Activated effector memory CD4-positive, alpha-beta T cell treated with Interleukin-2 at 50 U/mL for 16 hours (primary cell): Measurements from ENCODE around the gene MBNL2.
"Not testable (repeated sequence)": the region's sequence is repeated elsewhere in the genome, so short reads cannot be mapped to it uniquely, and the experiment has no call there.

ENCODE experiments used
- DNase-seq: peaks from one replicate; pipeline ENCODE4 v3.0.0-alpha.2; 2020

Gene MBNL2

GRCh38 chr13:97329331-97329730 is 107.2 kb downstream of the MBNL2 start:
- DNase-seq = no peak

GRCh38 chr13:97330448-97330847 is 108.3 kb downstream of the MBNL2 start:
- no peak for DNase-seq

GRCh38 chr13:97332742-97333141 is 110.6 kb downstream of the MBNL2 start:
- DNase-seq = no peak

GRCh38 chr13:97333983-97334382 is 111.8 kb downstream of the MBNL2 start:
- DNase-seq = no peak

- no peak for DNase-seq
Observed at GRCh38 chr13:97334690-97335089, 112.6 kb downstream of the MBNL2 start.

GRCh38 chr13:97335488-97336134 is 113.5 kb downstream of the MBNL2 start:
- no peak for DNase-seq

- DNase-seq = no peak
Observed at GRCh38 chr13:97337985-97338499, 115.9 kb downstream of the MBNL2 start.

GRCh38 chr13:97338571-97338970 is 116.4 kb downstream of the MBNL2 start:
- no peak for DNase-seq

- DNase-seq = no peak
Observed at GRCh38 chr13:97339019-97339987, 117.2 kb downstream of the MBNL2 start.

- no peak for DNase-seq
Observed at GRCh38 chr13:97339988-97340749, 118.0 kb downstream of the MBNL2 start.

GRCh38 chr13:97341135-97341534 is 119.0 kb downstream of the MBNL2 start:
- DNase-seq = no peak

GRCh38 chr13:97342136-97342535 is 120.0 kb downstream of the MBNL2 start:
- DNase-seq = no peak

- DNase-seq = no peak
Observed at GRCh38 chr13:97342936-97343335, 120.8 kb downstream of the MBNL2 start.

- peak; percentile 9 for DNase-seq
Observed at GRCh38 chr13:97344265-97345175, 122.4 kb downstream of the MBNL2 start.

- DNase-seq = no peak
Observed at GRCh38 chr13:97346097-97346496, 124.0 kb downstream of the MBNL2 start.

GRCh38 chr13:97346561-97347254 is 124.6 kb downstream of the MBNL2 start:
- DNase-seq = no peak

- no peak for DNase-seq
Observed at GRCh38 chr13:97347255-97347932, 125.3 kb downstream of the MBNL2 start.

- no peak for DNase-seq
Observed at GRCh38 chr13:97348569-97349100, 126.5 kb downstream of the MBNL2 start.

GRCh38 chr13:97352012-97352411 is 129.9 kb downstream of the MBNL2 start:
- DNase-seq = not testable (repeated sequence)

GRCh38 chr13:97352815-97353214 is 130.7 kb downstream of the MBNL2 start:
- no peak for DNase-seq
